GM18909 (cell line): ENCODE measurements around the gene MLXIP.
A peak's percentile ranks its signal among the peaks of the same experiment; 100 is the strongest.
"Not testable (repeated sequence)": the region's sequence is repeated elsewhere in the genome, so short reads cannot be mapped to it uniquely, and the experiment has no call there.

ENCODE experiments used
- ATAC-seq: cut with Tn5 transposase; IDR thresholded peaks from one replicate; pipeline ENCODE4 v1.9.1; 2021; ENCODE audit warnings: mild to moderate bottlenecking; ENCODE audit not compliant: unreplicated experiment, poor library complexity

The MLXIP gene

DNA sequence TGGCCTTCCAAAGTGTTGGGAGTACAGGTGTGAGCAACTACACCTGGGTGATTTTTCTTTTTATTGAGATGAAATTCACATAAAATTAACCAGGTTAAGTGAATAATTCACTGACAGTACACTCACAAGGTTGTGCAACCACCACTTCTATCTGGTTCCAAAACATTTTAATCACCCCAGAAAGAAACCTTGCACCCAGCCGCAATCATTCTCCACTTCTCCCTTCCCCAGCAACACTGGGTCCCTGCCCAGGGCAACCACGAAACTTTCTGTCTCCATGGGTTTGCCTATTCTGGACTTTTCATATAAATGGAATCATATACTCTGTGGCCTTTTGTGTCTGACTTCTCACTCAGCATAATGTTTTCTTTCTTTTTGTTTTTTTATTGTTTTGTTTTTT lies 26.3 kb upstream of the MLXIP start:
- ATAC-seq = no peak

DNA sequence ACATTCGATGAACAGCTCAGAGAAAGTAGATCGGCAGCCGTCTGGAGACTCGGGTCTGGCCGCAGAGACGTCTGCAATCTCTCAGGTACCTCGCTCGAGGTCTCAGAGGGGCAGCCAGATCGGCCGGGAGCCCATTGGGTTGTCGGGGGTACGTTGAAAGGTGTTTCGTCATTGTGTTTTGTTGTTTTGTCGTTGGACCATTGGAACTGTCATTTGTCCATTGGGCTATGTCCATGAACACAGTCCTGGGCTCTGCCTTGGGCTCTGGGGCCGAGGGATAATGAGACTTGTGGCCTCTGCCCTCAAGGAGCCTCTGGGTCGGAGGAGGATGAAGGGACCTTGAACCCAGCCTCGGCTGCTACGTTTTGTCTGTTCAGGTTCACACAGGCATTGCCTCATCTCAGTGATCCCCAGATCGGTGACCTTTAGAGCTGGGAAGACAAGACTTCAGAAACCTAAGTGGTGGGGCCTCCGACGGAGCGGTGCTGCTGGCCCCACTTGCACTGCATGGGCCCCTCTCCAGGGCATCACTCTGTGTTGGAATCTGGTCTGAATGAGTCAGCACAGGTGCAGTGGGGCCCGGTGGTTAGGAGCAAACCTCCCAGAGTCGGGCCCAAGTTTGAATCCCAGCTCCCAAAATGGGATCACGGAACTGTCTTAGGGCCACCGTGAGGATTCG lies 23.6 kb upstream of the MLXIP start:
- no peak for ATAC-seq

DNA sequence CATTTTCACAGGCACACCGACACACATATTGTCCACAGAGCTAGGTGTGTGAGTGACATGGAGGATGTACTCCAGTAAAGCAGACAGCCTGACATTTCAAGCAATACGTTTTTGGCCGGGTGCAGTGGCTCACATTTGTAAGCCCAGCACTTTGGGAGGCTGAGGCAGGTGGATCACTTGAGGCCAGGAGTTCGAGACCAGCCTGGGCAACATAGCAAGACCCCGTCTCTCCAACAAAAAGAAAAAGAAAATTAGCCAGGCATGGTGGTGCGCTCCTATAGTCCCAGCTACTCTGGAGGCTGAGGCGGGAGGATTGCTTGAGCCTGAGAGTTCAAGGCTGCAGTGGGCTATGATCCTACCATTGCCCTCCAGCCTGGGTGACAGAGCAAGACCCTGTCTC lies 22.1 kb upstream of the MLXIP start:
- ATAC-seq = not testable (repeated sequence)

DNA sequence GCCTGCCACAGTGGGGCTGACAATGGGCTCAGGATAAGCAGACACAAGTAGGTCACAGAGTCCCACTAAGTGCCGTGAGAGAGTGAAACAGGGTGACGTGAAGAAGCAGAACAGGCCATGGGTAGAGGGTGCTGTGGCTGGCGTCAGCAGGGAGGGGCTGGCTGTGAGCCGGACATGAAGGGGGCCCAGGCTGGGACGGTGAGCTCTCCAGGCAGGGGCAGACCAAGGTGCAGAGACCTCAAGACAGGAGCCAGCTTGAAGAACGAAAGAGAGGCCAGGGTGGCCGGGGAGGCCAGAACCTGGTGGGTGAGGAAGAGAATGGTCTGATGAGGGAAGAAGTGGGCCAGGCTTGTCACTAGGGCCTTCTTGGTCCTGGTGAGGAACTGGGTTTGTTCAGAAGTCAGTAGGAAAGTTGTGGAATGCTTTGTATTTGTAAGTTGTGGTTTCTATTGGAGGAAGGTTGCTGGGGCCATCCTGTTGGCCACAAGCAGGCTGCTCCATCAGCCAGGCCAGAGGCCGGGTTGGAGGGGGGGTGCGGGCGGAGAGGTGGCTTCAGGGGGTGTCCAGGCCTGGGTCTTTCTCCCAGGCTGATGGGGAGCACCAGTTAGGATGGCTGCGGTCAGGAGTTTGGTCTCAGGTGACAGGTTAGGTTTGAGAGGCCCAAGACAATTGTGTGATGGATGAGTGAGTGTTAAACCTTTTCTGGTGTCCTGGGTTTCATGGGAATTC lies 21.4 kb upstream of the MLXIP start:
- ATAC-seq = no peak

DNA sequence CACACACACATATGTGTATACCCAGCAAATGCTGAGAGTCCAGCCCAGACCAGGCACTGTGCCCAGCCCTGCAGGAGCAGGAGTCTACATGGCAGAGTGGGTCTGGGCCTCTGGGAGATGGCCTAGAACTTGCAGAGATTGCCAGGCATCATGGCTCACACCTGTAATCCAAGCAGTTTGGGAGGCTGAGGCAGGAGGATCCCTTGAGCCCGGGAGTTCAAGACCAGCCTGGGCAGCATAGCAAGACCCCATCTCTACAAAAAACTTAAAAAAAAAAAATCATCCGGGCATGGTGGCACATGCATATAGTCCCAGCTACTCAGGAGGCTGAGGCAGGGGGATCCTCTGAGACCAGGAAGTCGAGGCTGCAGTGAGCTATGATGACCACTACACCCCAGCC lies 20.8 kb upstream of the MLXIP start:
- ATAC-seq = no peak

DNA sequence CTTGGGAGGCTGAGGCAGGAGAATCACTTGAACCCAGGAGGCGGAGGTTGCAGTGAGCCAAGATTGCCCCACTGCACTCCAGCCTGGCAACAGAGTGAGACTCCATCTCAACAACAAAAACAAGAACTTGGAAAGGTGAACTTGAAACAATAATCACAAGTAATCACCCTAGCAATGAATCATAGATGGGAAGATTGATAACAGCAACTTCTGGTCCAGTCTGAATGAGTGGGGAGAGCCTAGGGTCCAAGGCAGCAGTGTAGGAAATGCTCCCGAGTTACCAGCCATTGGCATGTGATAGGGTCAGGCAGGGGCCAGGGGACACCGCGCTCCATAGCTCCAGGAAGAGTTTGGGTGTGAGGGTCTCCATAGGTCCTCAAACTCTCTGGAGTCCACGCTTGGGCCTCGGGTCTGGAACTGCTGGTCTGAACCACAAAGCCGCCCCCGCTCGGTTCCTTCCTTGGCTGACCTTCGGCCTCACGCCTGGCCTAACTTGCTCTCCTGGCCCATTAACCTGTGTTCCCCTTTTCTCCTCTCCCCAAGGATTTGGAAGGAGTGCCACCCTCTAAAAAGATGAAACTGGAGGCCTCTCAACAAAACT lies 19.9 kb upstream of the MLXIP start:
- no peak for ATAC-seq

DNA sequence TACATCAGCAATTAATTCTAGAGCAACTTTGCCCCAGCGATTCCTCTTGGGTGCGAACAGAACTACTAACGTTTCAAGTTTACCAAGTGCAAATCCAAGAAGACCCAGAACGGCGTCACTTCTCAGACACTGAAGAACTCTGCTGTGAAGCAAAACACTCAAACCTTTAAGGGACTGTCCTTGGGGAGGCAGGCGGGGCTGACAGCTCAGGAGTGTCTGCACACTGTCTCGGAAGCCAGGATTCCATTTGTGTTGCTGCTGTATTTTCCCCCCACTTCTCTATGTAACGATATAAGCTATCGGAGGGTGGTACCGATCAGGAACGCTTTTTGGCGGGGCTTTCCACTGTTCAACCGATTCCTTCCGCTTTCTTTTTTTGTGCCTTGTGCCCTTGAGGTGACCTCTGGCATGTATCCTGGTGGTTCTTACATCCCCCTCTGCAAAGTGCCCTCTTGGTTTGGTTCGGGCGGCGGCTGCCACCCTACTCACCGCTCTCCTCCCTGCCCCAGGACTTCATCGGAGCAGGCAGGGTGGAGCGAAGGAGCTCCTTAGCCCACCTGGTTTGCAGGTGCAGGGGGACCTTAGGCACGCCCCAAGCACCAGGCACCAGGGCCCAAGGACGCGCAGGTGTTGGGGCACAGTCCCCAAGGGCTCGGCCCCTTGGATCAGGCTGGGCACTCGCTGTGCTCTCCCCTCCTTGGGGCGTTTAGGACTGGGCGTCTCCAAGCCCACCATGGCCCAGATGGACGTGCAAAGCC lies 19.2 kb upstream of the MLXIP start:
- no peak for ATAC-seq

DNA sequence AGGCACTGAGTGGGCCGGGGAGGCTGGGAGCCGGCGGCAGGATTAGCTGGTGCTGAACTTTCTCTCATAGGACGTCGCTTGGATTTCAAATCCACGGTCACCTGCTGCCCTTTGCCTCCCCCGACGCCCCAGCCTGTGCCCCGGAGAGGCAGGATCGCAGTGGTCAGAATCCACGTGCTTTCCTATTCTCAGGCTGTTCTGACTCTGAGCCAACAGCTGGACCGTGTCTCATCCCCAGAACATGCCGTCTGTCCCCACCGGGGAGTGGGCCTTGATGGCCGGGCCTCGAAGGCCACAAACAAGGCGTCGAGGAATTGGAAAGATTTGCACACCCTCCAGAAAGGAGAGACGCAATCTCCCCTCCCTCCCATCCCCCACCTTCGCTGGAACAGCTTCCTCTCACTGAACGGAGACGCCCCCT lies 18.5 kb upstream of the MLXIP start:
- ATAC-seq = no peak

DNA sequence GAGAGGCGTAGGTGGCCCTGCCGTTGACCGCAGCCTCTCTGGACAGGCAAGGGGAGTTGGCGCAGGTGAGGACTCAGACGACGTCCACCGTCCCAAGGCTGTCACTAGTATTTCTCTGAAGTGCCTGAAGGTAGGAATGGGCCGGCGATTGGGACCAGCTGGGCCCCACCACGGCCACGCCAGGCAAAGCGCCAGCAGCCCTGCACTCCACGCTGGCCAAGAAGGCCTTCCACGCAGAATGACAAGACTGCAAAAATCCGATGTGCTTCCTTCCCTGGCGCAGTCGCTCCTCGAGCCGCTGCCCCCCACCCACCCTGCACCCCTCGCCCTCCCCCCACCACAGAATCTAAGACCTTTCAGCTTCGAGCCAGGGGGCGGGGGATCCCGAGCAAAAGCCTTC lies 17.3 kb upstream of the MLXIP start:
- no peak for ATAC-seq

DNA sequence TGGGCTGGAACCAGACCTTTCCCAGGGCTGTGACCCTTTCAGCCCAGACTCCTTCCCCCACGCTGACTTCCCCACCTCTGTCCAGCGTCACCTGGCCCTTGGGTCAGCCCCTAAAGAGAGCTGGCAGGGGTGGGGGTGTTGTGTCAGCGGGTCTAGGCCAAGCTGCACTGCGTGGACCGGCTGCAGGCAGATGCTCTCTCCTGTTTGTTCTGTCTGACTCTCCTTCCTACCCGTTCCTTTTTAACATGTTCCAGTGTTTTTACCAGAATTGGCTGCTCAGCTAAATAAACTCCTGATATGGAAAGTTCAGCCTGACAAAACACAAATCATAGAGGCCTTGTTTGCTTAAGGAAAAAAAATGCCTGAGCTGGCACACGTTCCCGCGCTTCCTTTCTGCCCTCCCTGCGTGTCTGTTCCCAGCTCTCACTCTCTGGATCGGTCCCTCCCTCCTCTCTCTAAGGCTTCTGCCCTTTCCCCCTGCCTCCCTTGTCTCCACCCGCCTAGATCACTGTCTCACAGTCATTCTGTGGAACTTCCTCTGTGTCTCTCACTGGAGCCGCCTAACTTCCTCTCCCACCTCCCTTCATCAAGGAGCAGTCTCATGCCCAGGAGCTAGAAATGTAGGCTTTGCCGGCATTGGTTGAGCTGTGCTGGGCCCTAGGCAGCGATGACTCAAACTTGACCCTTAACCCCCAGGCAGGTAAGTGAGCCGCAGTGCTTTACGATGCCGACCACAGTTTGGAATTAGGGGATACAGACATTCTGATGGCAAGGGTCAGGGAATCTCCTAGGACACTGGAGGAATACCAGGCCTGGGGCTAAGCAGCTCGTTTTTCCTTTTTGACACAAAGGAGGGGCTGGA lies 15.5 kb upstream of the MLXIP start:
- ATAC-seq = no peak

DNA sequence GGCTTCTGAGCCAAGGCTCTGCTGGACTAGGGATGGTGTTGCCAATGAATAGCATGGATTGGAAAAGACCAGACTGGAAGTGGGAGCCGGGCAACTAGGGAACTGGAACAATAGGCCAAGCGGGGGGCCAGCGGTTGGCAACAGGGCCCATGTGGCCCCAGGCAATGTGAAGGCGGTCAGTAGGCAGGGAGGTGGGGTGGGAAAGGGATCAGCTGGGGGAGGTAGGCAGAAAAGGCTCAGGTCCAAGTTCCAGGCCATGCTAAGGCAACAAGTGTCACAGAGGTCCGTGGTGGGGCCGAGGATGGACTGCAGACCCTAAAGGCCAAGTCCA lies 14.9 kb upstream of the MLXIP start:
- no peak for ATAC-seq

DNA sequence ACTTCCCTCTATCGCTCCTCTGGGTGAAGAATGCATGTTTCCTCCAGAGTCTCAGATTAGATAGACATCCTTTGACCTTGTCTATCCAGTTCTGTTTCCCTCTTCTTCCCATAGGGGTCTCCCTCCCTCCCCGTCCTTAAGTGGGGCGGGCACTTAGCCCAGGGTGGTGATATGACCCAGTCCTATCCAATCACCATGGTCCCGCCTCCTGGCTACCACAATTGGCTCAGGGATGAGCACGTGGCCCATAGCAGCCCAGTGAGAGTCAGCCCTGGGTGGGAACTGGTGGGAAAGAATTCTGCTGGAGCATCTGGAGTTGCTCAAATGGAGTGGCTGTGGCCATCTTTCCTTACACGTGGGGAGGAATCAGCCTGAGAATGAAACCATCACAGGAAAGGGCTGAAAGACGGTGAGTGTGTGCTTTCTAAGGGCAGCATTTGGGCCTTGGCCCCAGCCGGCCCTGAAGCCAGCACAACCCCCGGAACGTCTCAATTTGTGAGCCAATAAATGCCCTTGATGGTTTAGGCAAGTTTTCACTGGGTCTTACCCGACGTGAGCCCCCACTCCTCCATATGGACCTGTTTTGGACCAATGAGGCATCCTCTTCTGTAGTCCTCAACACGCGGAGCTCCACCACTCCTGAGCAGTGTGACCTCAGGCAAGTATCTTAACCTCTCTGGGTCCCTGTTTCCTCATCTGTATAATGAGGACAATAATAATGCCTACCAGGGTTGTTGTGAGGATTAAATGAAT lies 14.4 kb upstream of the MLXIP start:
- ATAC-seq = peak; percentile 61

DNA sequence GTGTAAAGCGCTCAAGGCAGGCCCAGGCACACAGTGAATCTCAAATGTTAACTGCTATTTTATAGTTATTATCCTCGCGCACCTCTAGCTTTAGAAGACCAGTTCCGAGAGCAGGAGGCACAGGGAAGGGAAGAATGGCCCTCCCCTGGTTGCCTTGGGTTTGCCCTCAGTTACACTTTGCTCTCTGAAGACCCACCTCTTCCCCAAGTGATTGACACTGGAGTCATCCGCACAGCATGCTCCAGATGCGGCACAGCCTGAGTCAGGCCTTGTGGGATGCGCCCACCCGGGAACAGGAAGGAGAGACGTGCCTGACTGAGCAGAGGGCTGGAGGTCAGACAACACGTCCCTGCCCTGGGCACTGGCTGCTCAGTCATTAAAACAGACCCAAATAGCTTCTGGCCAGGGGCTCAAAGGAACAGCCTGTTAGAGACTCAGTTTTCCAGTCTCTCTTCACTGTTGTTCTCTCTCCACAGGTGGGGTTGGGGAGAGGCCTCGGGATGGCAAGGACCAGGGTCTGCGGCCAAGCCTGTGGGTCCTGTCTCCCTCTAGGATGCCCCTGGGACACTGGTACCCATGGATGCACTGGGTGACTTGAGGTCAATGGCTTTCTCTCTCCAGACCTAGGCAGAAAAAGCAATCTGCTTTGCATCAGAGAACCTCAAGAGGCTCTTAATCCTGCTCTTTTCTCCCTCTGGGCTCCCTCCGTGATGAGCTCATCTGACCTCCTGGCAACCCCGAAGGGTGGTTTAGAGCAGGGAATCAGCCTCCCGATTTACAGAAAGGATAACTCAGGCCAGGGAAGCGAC lies 13.6 kb upstream of the MLXIP start:
- no peak for ATAC-seq

DNA sequence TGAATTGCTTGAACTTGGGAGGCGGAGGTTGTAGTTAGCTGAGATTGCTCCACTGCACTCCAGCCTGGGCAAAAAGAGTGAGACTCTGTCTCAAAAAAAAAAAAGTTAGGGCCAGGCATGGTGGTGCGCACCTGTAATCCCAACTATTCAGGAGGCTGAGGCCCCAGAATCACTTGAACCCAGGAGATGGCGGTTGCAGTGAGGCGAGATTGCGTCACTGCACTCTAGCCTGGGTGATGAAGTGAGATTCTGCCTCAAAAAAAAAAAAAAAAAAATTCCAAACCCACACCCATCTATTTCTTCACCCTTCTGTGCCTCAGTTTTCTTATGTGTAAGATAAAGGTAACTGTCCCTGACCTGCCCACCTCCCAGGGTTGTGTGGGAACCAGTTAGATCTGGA lies 11.0 kb upstream of the MLXIP start:
- ATAC-seq = no peak

DNA sequence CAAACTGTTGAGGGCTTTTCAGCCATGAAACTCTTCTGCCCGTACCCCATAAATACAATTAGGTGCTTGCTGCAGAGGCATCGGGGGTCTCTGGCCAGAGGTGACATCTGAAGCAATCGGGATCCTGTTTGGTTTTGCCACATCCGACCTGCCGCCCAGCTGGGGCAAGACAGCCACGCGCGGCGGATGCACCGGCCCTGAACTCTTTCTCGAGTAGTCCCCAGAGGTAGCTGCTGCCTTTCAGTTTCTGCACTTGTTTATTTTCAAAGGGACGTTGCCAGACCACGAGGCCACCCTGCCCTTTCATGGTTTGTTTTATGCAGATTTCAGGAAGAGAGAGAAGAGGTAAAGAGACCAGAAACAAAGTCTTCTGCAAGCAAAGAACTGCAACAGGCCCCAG lies 10.6 kb upstream of the MLXIP start:
- peak; percentile 88 for ATAC-seq

DNA sequence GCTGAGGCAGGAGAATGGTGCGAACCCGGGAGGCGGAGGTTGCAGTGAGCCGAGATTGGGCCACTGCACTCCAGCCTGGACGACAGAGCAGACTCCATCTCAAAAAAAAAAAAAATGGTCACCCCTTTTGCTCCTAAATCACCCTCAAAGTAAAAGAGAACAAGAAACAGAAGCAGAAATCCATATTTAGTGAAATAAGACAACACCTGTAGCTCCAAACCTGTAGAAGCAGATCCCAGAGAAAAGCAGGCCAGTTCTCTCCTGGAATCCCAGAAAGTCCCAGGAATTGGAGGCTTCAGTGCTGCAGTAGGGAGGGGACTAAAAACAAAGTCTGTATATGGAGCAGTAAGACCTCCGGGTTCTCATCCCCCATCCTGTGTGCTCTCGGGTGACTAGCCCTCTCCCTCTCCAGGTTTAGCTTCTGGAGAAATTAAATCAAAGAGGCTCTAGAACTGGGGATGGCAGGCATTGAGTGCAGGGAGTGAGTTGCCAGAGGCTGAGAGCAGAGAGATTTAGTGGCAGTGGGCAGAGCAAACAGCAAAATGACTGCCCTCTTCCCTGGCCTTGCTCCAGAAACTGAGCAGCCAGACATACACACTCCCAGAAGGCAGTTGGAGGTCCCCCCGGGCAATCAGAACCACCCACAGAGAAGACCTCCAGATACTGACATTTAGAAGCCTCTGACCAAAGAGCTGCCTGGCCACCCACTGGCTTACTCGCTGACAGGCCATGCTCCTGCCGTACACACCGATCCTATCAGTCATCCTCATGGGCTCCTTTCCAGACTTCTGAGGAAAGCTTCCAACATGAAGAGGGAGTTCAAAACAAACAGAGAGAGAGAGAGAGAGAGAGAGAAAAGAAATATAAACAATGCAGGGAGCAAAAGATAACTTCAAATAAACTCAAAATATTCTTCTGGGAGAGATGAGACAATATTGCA lies 6.3 kb upstream of the MLXIP start:
- ATAC-seq = no peak

DNA sequence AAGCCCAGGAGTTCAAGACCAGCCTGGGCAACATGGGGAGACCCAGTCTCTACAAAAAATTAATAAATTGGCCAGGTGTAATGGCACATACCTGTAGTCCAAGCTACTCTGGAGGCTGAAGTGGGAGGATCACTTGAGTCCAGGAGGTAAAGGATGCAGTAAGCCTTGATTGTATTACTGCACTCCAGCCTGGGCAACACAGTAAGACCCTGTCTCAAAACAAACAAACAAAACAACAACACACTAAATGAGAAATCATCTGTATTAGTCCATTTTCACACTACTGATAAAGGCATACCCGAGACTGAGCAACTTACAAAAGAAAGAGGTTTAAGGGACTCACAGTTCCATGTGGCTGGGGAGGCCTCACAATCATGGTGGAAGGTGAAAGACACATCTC lies 4.7 kb upstream of the MLXIP start:
- no peak for ATAC-seq
